ENCODE results near the gene ARF6.

ARF6 gene

DNA sequence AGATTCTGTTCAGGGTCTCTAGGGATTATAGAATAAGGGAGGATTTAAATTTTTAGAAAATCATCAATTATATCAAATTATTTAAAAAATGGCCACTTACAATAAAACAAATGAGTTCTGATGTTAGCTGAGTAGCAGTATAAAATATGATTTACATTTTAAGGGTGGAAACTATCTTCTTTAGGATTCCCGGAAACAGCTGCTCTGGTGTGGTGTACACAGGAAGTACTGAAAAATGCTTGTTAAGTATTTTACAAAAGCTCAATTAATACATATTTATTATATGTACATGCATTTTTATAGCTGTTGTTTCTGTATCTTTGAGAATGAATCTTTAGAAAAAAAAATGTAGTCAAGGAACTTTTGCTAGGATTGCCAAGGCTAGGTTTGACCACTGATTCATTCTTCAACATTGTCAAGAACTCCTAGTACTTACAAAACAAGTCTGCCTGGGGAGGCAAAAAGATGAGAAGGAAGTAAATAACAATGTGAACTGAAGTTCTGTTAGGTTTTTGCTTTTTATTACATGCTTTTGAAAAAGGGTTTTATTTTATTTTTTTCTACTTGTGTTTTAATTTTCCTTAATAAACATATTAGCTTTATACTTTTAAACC lies 48.0 kb downstream of the ARF6 start:
- DNase-seq (ENCODE audit: low read depth), result no peak

DNA sequence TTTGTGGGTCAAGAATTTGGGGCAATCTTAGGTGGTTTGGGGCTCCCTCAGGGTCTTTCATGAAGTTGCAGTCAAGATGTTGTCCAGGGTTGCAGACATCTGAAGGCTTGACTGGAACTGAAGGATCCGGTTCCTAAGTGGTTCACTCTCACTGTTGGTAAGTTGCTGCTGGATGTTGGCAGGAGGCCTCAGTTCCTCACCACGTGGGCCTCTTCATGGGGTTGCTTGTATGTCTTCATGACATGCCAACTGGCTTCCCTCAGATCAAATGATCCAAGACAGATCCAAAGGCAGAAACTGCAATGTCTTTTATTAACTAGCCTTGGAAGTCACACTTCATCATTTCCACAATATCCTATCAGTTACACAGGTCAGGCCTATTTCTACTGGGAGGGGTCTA lies 49.2 kb downstream of the ARF6 start:
- no peak for DNase-seq (ENCODE audit: low read depth)

DNA sequence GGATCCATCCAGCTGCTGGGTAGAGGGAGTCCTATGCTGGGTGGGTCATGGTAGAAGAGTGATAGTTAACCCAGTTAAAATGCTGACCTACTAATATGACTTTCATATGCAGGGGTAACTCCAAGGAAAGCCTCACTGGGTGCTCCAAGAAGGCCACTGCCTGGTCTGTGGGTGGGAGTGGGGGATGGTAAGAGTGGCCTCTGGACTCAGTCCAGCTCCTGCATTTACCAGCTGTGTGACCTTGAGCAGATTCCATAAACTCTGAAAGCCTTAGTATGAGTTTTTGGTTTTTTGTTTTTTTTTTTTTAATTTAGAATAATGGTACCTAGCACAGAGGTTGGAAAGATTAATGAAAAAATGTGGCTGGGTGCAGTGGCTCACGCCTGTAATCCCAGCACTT lies 51.6 kb downstream of the ARF6 start:
- DNase-seq (ENCODE audit: low read depth), result no peak

DNA sequence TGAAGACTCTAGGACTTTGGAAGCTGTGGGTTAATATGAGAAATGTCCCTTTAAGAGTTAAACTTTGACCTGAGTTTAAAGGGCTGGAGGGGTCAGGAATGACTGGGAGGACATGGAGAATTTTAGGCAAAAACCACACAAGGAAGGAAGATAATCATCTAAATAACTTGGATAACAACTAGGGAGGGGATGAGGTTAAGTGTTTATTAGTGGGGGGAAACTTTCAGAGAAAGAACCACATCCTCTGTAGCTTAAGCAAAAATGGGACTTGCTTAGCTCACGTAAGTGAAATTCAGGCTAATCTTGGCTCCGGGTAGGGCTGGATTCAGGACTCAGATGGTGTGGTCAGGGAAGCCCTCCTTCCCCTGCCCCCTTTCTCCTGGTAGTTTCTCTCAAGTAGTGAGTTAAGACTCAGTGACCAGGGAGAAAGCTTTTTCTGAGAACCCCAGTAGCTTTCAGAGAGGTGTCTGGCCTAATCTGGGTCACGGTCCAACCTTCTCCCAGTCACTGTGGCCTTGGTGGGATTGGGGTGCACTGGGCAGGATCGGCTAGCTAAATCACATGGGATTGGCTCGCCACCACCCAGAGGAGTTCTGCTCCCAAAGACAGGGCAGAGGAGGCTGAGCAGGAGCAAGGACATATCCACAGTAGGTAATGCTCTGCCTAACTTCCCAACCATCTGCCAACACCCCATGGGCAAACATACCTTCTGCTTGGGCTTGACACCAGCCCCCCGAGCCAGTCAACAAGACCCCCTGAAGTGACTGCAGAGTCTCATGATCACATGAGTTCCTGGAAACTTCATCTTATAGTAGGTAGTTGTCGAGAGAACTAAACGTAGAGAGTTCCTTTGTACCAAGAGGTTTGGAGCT lies 52.8 kb downstream of the ARF6 start:
- no peak for DNase-seq (ENCODE audit: low read depth)
